Panc1 (cell line): ENCODE data around the gene USP37. TPM values are rescaled to one million over a fixed set of nuclear protein-coding genes. Genes with fewer than 3 reads are reported as not detected.
A peak's percentile ranks its signal among the peaks of the same experiment; 100 is the strongest.

ENCODE experiments used
- ATAC-seq: fragments of 200-7000 bp; cut with Tn5 transposase; 2 replicates; pipeline ENCODE4 v1.9.1; 2020; ENCODE audit warnings: mild to moderate bottlenecking, moderate library complexity
- BruUV-seq: library from RNA; stranded (reverse); fragments of 400-500 nt; replicated peaks from 2 replicates; lab custom pipeline; 2021; lab: Mats Ljungman, UMichigan
- CTCF ChIA-PET: fragments of 300-600 bp; sonication (Branson Sonifier 250); formaldehyde crosslinking; loops from one replicate; lab custom pipeline; 2022; ENCODE audit warnings: antibody characterized with exemption; lab: Charles Lee
- POLR2A ChIA-PET: fragments of 300-600 bp; sonication (Branson Sonifier 250); formaldehyde crosslinking; loops from one replicate; lab custom pipeline; 2022; ENCODE audit warnings: antibody characterized with exemption; lab: Charles Lee
- DNase-seq: peaks from one replicate; pipeline ENCODE4 v3.0.0-alpha.2; 2010; ENCODE audit warnings: low read depth, low spot score
- H3K27ac ChIP-seq: 2 replicates; pipeline ENCODE4 v1.5.1; 2011; ENCODE audit warnings: mild to moderate bottlenecking, low read length, inconsistent platforms
- H3K27me3 ChIP-seq: fragments of 200-500 bp; sonication (Bioruptor generic); 2 replicates; pipeline ENCODE4 v1.6.0; 2014; ENCODE audit warnings: low read length, inconsistent platforms; ENCODE audit not compliant: control insufficient read depth, insufficient read depth
- H3K36me3 ChIP-seq: fragments of 200-500 bp; sonication (Bioruptor generic); 2 replicates; pipeline ENCODE4 v1.5.1; 2014; ENCODE audit warnings: inconsistent platforms, mild to moderate bottlenecking, low read length, moderate library complexity; ENCODE audit not compliant: control insufficient read depth, insufficient read depth
- H3K4me1 ChIP-seq: 2 replicates; pipeline ENCODE4 v1.5.1; 2011; ENCODE audit warnings: inconsistent platforms, mild to moderate bottlenecking, low read length, moderate library complexity; ENCODE audit not compliant: control insufficient read depth, insufficient read depth
- H3K4me3 ChIP-seq, 2 experiments: 2 replicates each; pipeline ENCODE4 v1.5.1; 2011 to 2012; ENCODE audit warnings: low read depth in 2 of 2, low read length in 2 of 2, mild to moderate bottlenecking in 2 of 2, inconsistent platforms in 1 of 2, moderate library complexity in 1 of 2
- H3K9me3 ChIP-seq: fragments of 200-500 bp; sonication (Bioruptor generic); 2 replicates; pipeline ENCODE4 v1.5.1; 2014; ENCODE audit warnings: low read depth, mild to moderate bottlenecking, inconsistent platforms, low read length, moderate library complexity; ENCODE audit not compliant: control insufficient read depth, insufficient read depth
- CTCF ChIP-seq: fragments of 450-650 bp; IDR thresholded peaks from 2 replicates; pipeline ENCODE4 v1.5.1; 2017; ENCODE audit warnings: mild to moderate bottlenecking
- POLR2AphosphoS5 ChIP-seq: IDR thresholded peaks from 2 replicates; pipeline ENCODE4 v1.6.1; 2012; ENCODE audit warnings: mild to moderate bottlenecking, low read depth, low read length, moderate library complexity
- SIN3A ChIP-seq: IDR thresholded peaks from 2 replicates; pipeline ENCODE4 v1.6.1; 2012; ENCODE audit warnings: low read depth, mild to moderate bottlenecking, low read length, moderate library complexity, borderline replicate concordance; ENCODE audit not compliant: insufficient read depth
- TCF7L2 ChIP-seq: IDR thresholded peaks from 2 replicates; pipeline ENCODE4 v1.6.1; 2011; ENCODE audit warnings: mild to moderate bottlenecking, low read depth, low read length, inconsistent platforms
- in situ Hi-C: cut with HindIII; loops from 2 replicates; pipeline ENCODE4 v1.10.0; 2016; ENCODE audit warnings: low sequenced_read_pairs, low pct_unique_long_range_greater_than_20kb
- intact Hi-C: fragments of 100-400 bp; cut with micrococcal nuclease; formaldehyde crosslinking; loops from one replicate; pipeline ENCODE4 v1.10.0; 2022; ENCODE audit not compliant: unreplicated experiment
- total RNA-seq: library from RNA; stranded (reverse); gene quantifications from one replicate; pipeline ENCODE4 v1.2.1, GENCODE V29; 2021; ENCODE audit not compliant: unreplicated experiment
- TF ChIP-seq, protein P1 (sequence below), 2 experiments: IDR thresholded peaks; 2 replicates each; pipeline ENCODE4 v1.6.1; 2011 to 2012; ENCODE audit warnings: low read depth in 2 of 2, control low read depth in 1 of 2, low read length in 1 of 2, mild to moderate bottlenecking in 1 of 2, moderate library complexity in 1 of 2; ENCODE audit not compliant: insufficient read depth in 1 of 2

USP37 gene
- total RNA-seq, 1 experiment from 2014 or later = 19.2 TPM

DNA sequence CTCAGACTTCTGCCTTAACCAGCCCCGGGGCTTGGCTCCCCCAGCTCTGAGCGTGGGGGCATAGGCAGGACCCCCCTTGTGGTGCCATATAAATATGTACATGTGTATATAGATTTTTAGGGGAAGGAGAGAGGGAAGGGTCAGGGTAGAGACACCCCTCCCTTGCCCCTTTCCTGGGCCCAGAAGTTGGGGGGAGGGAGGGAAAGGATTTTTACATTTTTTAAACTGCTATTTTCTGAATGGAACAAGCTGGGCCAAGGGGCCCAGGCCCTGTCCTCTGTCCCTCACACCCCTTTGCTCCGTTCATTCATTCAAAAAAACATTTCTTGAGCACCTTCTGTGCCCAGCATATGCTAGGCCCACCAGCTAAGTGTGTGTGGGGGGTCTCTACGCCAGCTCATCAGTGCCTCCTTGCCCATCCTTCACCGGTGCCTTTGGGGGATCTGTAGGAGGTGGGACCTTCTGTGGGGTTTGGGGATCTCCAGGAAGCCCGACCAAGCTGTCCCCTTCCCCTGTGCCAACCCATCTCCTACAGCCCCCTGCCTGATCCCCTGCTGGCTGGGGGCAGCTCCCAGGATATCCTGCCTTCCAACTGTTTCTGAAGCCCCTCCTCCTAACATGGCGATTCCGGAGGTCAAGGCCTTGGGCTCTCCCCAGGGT is 162.9 kb downstream of the USP37 start:
- Histone ChIP-seq H3K36me3 (no peaks in the 10 kb centered on the region; the same call in none of the 2 replicates), H3K27ac (peak overlapping the region; percentile 94), H3K9me3 (no peaks in the 10 kb centered on the region), H3K4me3 (peak overlapping the region in 1 of 2 experiments; percentile 52; a peak in 3 of 4 replicates), H3K27me3 (no peaks in the 10 kb centered on the region), H3K4me1 (peaks cover 55% of the 10 kb centered on the region)
- ChIA-PET POLR2A (no interaction called here), CTCF (interaction anchor here (1.1 kb wide), 1 partner anchor 61 kb away, joined by 3 read pairs; no protein-coding TSS in a partner anchor)
- peak; percentile 11 for ATAC-seq
- intact Hi-C loops (loop anchor here (5.0 kb wide), 1 partner anchor 57 kb away; no protein-coding TSS in a partner anchor), in situ Hi-C loops (no loop called here)
- DNase-seq = no peak
- TF ChIP-seq TCF7L2 (no peak), POLR2AphosphoS5 (no peak), SIN3A (no peak), CTCF (no peak)
- TF ChIP-seq, protein P1, sequence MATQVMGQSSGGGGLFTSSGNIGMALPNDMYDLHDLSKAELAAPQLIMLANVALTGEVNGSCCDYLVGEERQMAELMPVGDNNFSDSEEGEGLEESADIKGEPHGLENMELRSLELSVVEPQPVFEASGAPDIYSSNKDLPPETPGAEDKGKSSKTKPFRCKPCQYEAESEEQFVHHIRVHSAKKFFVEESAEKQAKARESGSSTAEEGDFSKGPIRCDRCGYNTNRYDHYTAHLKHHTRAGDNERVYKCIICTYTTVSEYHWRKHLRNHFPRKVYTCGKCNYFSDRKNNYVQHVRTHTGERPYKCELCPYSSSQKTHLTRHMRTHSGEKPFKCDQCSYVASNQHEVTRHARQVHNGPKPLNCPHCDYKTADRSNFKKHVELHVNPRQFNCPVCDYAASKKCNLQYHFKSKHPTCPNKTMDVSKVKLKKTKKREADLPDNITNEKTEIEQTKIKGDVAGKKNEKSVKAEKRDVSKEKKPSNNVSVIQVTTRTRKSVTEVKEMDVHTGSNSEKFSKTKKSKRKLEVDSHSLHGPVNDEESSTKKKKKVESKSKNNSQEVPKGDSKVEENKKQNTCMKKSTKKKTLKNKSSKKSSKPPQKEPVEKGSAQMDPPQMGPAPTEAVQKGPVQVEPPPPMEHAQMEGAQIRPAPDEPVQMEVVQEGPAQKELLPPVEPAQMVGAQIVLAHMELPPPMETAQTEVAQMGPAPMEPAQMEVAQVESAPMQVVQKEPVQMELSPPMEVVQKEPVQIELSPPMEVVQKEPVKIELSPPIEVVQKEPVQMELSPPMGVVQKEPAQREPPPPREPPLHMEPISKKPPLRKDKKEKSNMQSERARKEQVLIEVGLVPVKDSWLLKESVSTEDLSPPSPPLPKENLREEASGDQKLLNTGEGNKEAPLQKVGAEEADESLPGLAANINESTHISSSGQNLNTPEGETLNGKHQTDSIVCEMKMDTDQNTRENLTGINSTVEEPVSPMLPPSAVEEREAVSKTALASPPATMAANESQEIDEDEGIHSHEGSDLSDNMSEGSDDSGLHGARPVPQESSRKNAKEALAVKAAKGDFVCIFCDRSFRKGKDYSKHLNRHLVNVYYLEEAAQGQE (IDR thresholded peaks at IDR 0.05; ENCODE audit: insufficient read depth in 1 of 2, low read depth in 2 of 2, low read length in 1 of 2) = no peak
- TSS peak; percentile 76 for BruUV-seq

GRCh38 chr2:218404351-218405085 is 163.6 kb downstream of the USP37 start:
- in situ Hi-C loops = no loop called here
- no TSS peak for BruUV-seq

More at GRCh38 chr2:218404351-218405085, 163.6 kb downstream of the USP37 start:
- no peak overlapping the region for H3K4me3 ChIP-seq
- ATAC-seq (no peak), DNase-seq (no peak)
- H3K9me3 ChIP-seq = no peaks in the 10 kb centered on the region
- no peaks in the 10 kb centered on the region for H3K27me3 ChIP-seq
- peaks cover 55% of the 10 kb centered on the region for H3K4me1 ChIP-seq
- TF ChIP-seq POLR2AphosphoS5 (no peak), CTCF (no peak), TCF7L2 (no peak), SIN3A (no peak)
- TF ChIP-seq, protein P1 (IDR thresholded peaks at IDR 0.05; ENCODE audit: insufficient read depth in 1 of 2, low read depth in 2 of 2, low read length in 1 of 2) = no peak
- H3K36me3 ChIP-seq = no peaks in the 10 kb centered on the region; the same call in none of the 2 replicates
- ChIA-PET POLR2A (no interaction called here), CTCF (interaction anchor here (1.1 kb wide), 1 partner anchor 61 kb away, joined by 3 read pairs; no protein-coding TSS in a partner anchor)
- intact Hi-C loops = loop anchor here (5.0 kb wide), 1 partner anchor 58 kb away; no protein-coding TSS in a partner anchor
- H3K27ac ChIP-seq = peak overlapping the region; percentile 94
